Endothelial cell of umbilical vein (primary cell): ENCODE results near the gene CLIP2. TPM values are rescaled to one million over a fixed set of nuclear protein-coding genes. Genes with fewer than 3 reads are reported as not detected.

Experiments used
- BruUV-seq: library from RNA; stranded (reverse); fragments of 400-500 nt; replicated peaks from 2 replicates; lab custom pipeline; 2021; lab: Mats Ljungman, UMichigan
- CTCF ChIA-PET: fragments of 300-600, 350-600 bp; sonication (Branson Sonifier 250); formaldehyde crosslinking; loops from one replicate; lab custom pipeline; 2021; ENCODE audit warnings: antibody characterized with exemption, inconsistent platforms; lab: Charles Lee
- POLR2A ChIA-PET: fragments of 300-600, 350-600 bp; sonication (Branson Sonifier 250); formaldehyde crosslinking; loops from one replicate; lab custom pipeline; 2021; ENCODE audit warnings: antibody characterized with exemption, inconsistent platforms; lab: Charles Lee
- DNase-seq: peaks from one replicate; pipeline ENCODE4 v3.0.0-alpha.2; 2011; ENCODE audit warnings: low read depth, low spot score
- FAIRE-seq: peaks from 2 replicates; lab custom pipeline; 2011; peaks lifted over from hg19 to GRCh38; lab: Jason Lieb, UNC
- H2AFZ ChIP-seq: 2 replicates; pipeline ENCODE4 v1.6.0; 2012; ENCODE audit warnings: low read depth, low read length, control low read depth, inconsistent platforms
- H3K27ac ChIP-seq: 2 replicates; pipeline ENCODE4 v1.5.1; 2011; ENCODE audit warnings: low read depth, mild to moderate bottlenecking, control low read depth, low read length, moderate library complexity; ENCODE audit not compliant: insufficient read depth
- H3K27me3 ChIP-seq, 2 experiments: 2 replicates each; pipeline versions ENCODE4 v1.6.0 to v1.6.1; 2011; ENCODE audit warnings: low read length in 2 of 2, mixed read lengths in 1 of 2; ENCODE audit not compliant: control insufficient read depth in 2 of 2, insufficient read depth in 2 of 2
- H3K36me3 ChIP-seq, 2 experiments: 2 replicates in 1 of 2; 3 replicates in 1 of 2; pipeline ENCODE4 v1.5.1; 2011; ENCODE audit warnings: low read length in 2 of 2, mild to moderate bottlenecking in 1 of 2, moderate library complexity in 1 of 2; ENCODE audit not compliant: control insufficient read depth in 2 of 2, insufficient read depth in 2 of 2; ENCODE audit errors: extremely low read depth in 1 of 2
- H3K4me1 ChIP-seq: 3 replicates; pipeline ENCODE4 v1.5.1; 2011; ENCODE audit warnings: mild to moderate bottlenecking, low read length; ENCODE audit not compliant: control insufficient read depth, insufficient read depth; ENCODE audit errors: extremely low read depth
- H3K4me2 ChIP-seq: 2 replicates; pipeline ENCODE4 v1.6.1; 2011; ENCODE audit warnings: low read length, control low read depth, mixed read lengths; ENCODE audit not compliant: insufficient read depth
- H3K4me3 ChIP-seq, 3 experiments: fragments of 200-600 bp in 1 of 3; sonication (generic), shearing (Covaris generic) in 1 of 3; replicated peaks in 1 of 3; 2 replicates each; pipeline ENCODE4 v1.5.1; 2011 to 2016; ENCODE audit warnings: control low read depth in 3 of 3, low read length in 3 of 3, mild to moderate bottlenecking in 2 of 3, inconsistent platforms in 1 of 3, low read depth in 1 of 3, moderate library complexity in 1 of 3; ENCODE audit not compliant: insufficient read depth in 1 of 3
- H3K79me2 ChIP-seq: 2 replicates; pipeline ENCODE4 v1.6.0; 2012; ENCODE audit warnings: low read length, inconsistent platforms; ENCODE audit not compliant: control insufficient read depth, insufficient read depth
- H3K9ac ChIP-seq: replicated peaks from 2 replicates; pipeline ENCODE3; 2011; ENCODE audit warnings: low read length, control low read depth; ENCODE audit not compliant: insufficient read depth; ENCODE audit errors: extremely low read depth
- H3K9me1 ChIP-seq: replicated peaks from 3 replicates; pipeline ENCODE4 v1.6.0; 2011; ENCODE audit warnings: mild to moderate bottlenecking, low read length; ENCODE audit not compliant: control insufficient read depth, insufficient read depth; ENCODE audit errors: extremely low read depth
- H3K9me3 ChIP-seq: replicated peaks from 2 replicates; pipeline ENCODE4 v1.5.1; 2012; ENCODE audit warnings: low read length, inconsistent platforms; ENCODE audit not compliant: control insufficient read depth, insufficient read depth
- H4K20me1 ChIP-seq: replicated peaks from 2 replicates; pipeline ENCODE3; 2011; ENCODE audit warnings: mild to moderate bottlenecking, low read length; ENCODE audit not compliant: control insufficient read depth, insufficient read depth; ENCODE audit errors: extremely low read depth
- CTCF ChIP-seq, 2 donors: IDR thresholded peaks; 1 replicate in 1 of 2; 2 replicates in 1 of 2; pipeline ENCODE4 v1.5.1; 2011; ENCODE audit warnings: low read length in 2 of 2, mild to moderate bottlenecking in 2 of 2, moderate library complexity in 2 of 2, control low read depth in 1 of 2, inconsistent platforms in 1 of 2, low read depth in 1 of 2; ENCODE audit not compliant: insufficient read depth in 1 of 2; ENCODE audit errors: extremely low read depth in 1 of 2
- EZH2 ChIP-seq: IDR thresholded peaks from 2 replicates; pipeline ENCODE4 v1.6.1; 2012; ENCODE audit warnings: borderline replicate concordance, low read depth, mild to moderate bottlenecking, moderate library complexity, low read length, inconsistent platforms; ENCODE audit not compliant: severe bottlenecking
- FOS ChIP-seq: IDR thresholded peaks from 2 replicates; pipeline ENCODE4 v1.6.1; 2011; ENCODE audit warnings: mild to moderate bottlenecking, low read length, moderate library complexity, borderline replicate concordance; ENCODE audit not compliant: insufficient read depth
- GATA2 ChIP-seq: IDR thresholded peaks from 2 replicates; pipeline ENCODE4 v1.7.0; 2011; ENCODE audit warnings: low read depth, mild to moderate bottlenecking, moderate library complexity, mixed read lengths, low read length; ENCODE audit not compliant: insufficient read length, insufficient read depth
- JUN ChIP-seq: IDR thresholded peaks from 2 replicates; pipeline ENCODE4 v1.6.1; 2011; ENCODE audit warnings: borderline replicate concordance, low read depth; ENCODE audit not compliant: insufficient read length, insufficient read depth
- MAX ChIP-seq: IDR thresholded peaks from 2 replicates; pipeline ENCODE4 v1.6.1; 2011; ENCODE audit not compliant: insufficient read depth, insufficient read length
- MYC ChIP-seq: IDR thresholded peaks from one replicate; pipeline ENCODE4 v1.6.1; 2011; ENCODE audit warnings: mild to moderate bottlenecking, low read depth, low read length
- POLR2A ChIP-seq: IDR thresholded peaks from 2 replicates; pipeline ENCODE4 v1.6.1; 2012; ENCODE audit warnings: low read depth, mild to moderate bottlenecking, control low read depth, low read length
- POLR2AphosphoS5 ChIP-seq: IDR thresholded peaks from 2 replicates; pipeline ENCODE4 v1.6.1; 2012; ENCODE audit warnings: low read depth, mild to moderate bottlenecking, control low read depth, low read length, moderate library complexity; ENCODE audit not compliant: insufficient read depth
- dilution Hi-C: fragments of 300-500 bp; cut with MboI; formaldehyde crosslinking; loops from one replicate; pipeline ENCODE4 v1.15.0; 2019; ENCODE audit warnings: low sequenced_read_pairs; ENCODE audit not compliant: extremely low pct_ligation_motif_present
- intact Hi-C: fragments of 100-400 bp; cut with micrococcal nuclease; formaldehyde crosslinking; loops from one replicate; pipeline ENCODE4 v1.10.0; 2022
- polyA plus RNA-seq, 4 experiments: library from polyadenylated mRNA; depleted of rRNA in 3 of 4; stranded (reverse) in 3 of 4; unstranded in 1 of 4; fragments of >200 nt; gene quantifications; 2 replicates each; pipeline versions ENCODE4 v1.2.1 to v1.2.3, GENCODE V29; 2011 to 2012; ENCODE audit warnings: missing spikeins in 1 of 4
- total RNA-seq: library from RNA; stranded (reverse); gene quantifications from 2 replicates; pipeline ENCODE4 v1.2.3, GENCODE V29; 2021

Gene CLIP2
- total and polyA plus RNA-seq, 2 donors (not counting 3 experiments of a cell fraction or from before 2014, with no cell fraction given) = 8.3 to 37.1 TPM

- POLR2A ChIA-PET = interaction anchor here (0.6 to 0.7 kb wide), 2 partner anchors 114 to 241 kb away, joined by 3 to 11 read pairs; no protein-coding TSS in a partner anchor
- no peak overlapping the region for H3K27ac ChIP-seq
- H3K4me2 ChIP-seq = no peak overlapping the region
- TF ChIP-seq EZH2 (no peak), MYC (no peak), MAX (no peak), POLR2AphosphoS5 (no peak), JUN (no peak), POLR2A (no peak), FOS (no peak), CTCF (IDR thresholded peaks at IDR 0.05; ENCODE audit: extremely low read depth in 1 of 2, insufficient read depth in 1 of 2, low read depth in 1 of 2, low read length in 2 of 2) (no peak), GATA2 (no peak)
- DNase-seq = no peak
- dilution Hi-C loops (no loop called here), intact Hi-C loops (no loop called here)
- H3K9ac ChIP-seq = no peak overlapping the region
- FAIRE-seq = no peak
- no peaks in the 10 kb centered on the region for H3K9me3 ChIP-seq
- no peaks in the 10 kb centered on the region for H3K27me3 ChIP-seq
- H2AFZ ChIP-seq = no peak overlapping the region
- CTCF ChIA-PET = interaction anchor here (0.6 to 1.8 kb wide), 3 partner anchors 65 to 205 kb away, joined by 3 to 6 read pairs (median 5); no protein-coding TSS in a partner anchor
- H3K4me1 ChIP-seq = no peaks in the 10 kb centered on the region
- H3K36me3 ChIP-seq = peaks cover 0 to 10% of the 10 kb centered on the region in 2 experiments
- BruUV-seq = no TSS peak
- H4K20me1 ChIP-seq = no peaks in the 10 kb centered on the region
- no peaks in the 10 kb centered on the region for H3K9me1 ChIP-seq
- no peaks in the 10 kb centered on the region for H3K79me2 ChIP-seq
- H3K4me3 ChIP-seq = no peak overlapping the region
These were observed 82.5 kb downstream of the CLIP2 start for GRCh38 chr7:74371381-74372341.
